Lower leg skin (tissue), 3 donors: ENCODE data around the gene PTPN7.
"Not testable (repeated sequence)": the region's sequence is repeated elsewhere in the genome, so short reads cannot be mapped to it uniquely, and the experiment has no call there.

Experiments used
- CTCF ChIP-seq, 3 donors: fragments of 450-650 bp; IDR thresholded peaks; one replicate each; pipeline ENCODE4 v1.5.1; 2016; ENCODE audit warnings: antibody characterized with exemption in 3 of 3, mild to moderate bottlenecking in 3 of 3, moderate library complexity in 2 of 3
- POLR2A ChIP-seq, 2 donors: fragments of 450-650 bp; IDR thresholded peaks; one replicate each; pipeline ENCODE4 v1.6.1; 2016 to 2017; ENCODE audit warnings: antibody characterized with exemption in 2 of 2, mild to moderate bottlenecking in 1 of 2, moderate library complexity in 1 of 2

- not testable (repeated sequence) for TF ChIP-seq CTCF, POLR2A (IDR thresholded peaks at IDR 0.05)
Observed at GRCh38 chr1:202111589-202111988, 48.8 kb downstream of the PTPN7 start.
